Caco-2 (cell line): ENCODE measurements around the gene HTR6. TPM values are rescaled to one million over a fixed set of nuclear protein-coding genes. Genes with fewer than 3 reads are reported as not detected.

Experiments
- BruUV-seq: library from RNA; stranded (reverse); fragments of 400-500 nt; replicated peaks from 2 replicates; lab custom pipeline; 2021; lab: Mats Ljungman, UMichigan
- CTCF ChIA-PET: fragments of 300-600 bp; sonication (Branson Sonifier 250); formaldehyde crosslinking; loops from one replicate; lab custom pipeline; 2022; ENCODE audit warnings: antibody characterized with exemption; lab: Charles Lee
- POLR2A ChIA-PET: fragments of 300-600 bp; sonication (Branson Sonifier 250); formaldehyde crosslinking; loops from one replicate; lab custom pipeline; 2022; ENCODE audit warnings: antibody characterized with exemption; lab: Charles Lee
- DNase-seq, 2 experiments: peaks; one replicate each; pipeline versions ENCODE4 v3.0.0 to v3.0.0-alpha.2; 2020 to 2022
- H3K27me3 ChIP-seq: replicated peaks from 2 replicates; pipeline ENCODE4 v1.6.0; 2011; ENCODE audit warnings: low read length; ENCODE audit not compliant: control insufficient read depth, insufficient read depth
- H3K36me3 ChIP-seq: 2 replicates; pipeline ENCODE4 v1.5.1; 2011; ENCODE audit warnings: low read length; ENCODE audit not compliant: control insufficient read depth, insufficient read depth
- H3K4me1 ChIP-seq: fragments of 250-450 bp; sonication (Bioruptor Pico); 2 replicates; pipeline ENCODE4 v1.5.1; 2020; ENCODE audit warnings: mild to moderate bottlenecking
- H3K4me3 ChIP-seq: 2 replicates; pipeline ENCODE4 v1.5.1; 2011; ENCODE audit warnings: low read depth, mild to moderate bottlenecking, control low read depth, low read length
- H3K9me3 ChIP-seq: fragments of 250-450 bp; sonication (Bioruptor Pico); 2 replicates; pipeline ENCODE4 v1.5.1; 2020; ENCODE audit warnings: mild to moderate bottlenecking, moderate library complexity
- H3K27ac Mint-ChIP-seq: one replicate; pipeline ENCODE4 v1.8.0; 2022; ENCODE audit warnings: mixed read lengths; ENCODE audit not compliant: unreplicated experiment
- H3K27me3 Mint-ChIP-seq: one replicate; pipeline ENCODE4 v1.8.0; 2022; ENCODE audit warnings: mixed read lengths; ENCODE audit not compliant: insufficient read depth, unreplicated experiment
- H3K36me3 Mint-ChIP-seq: one replicate; pipeline ENCODE4 v1.8.0; 2022; ENCODE audit warnings: mild to moderate bottlenecking, mixed read lengths; ENCODE audit not compliant: insufficient read depth, unreplicated experiment
- H3K4me1 Mint-ChIP-seq: one replicate; pipeline ENCODE4 v1.8.0; 2022; ENCODE audit warnings: low read depth, mixed read lengths; ENCODE audit not compliant: unreplicated experiment
- H3K4me3 Mint-ChIP-seq: one replicate; pipeline ENCODE4 v1.8.0; 2022; ENCODE audit warnings: mild to moderate bottlenecking, moderate library complexity, mixed read lengths; ENCODE audit not compliant: unreplicated experiment
- H3K9me3 Mint-ChIP-seq: one replicate; pipeline ENCODE4 v1.8.0; 2022; ENCODE audit warnings: mixed read lengths; ENCODE audit not compliant: unreplicated experiment
- intact Hi-C: fragments of 100-400 bp; cut with micrococcal nuclease; formaldehyde crosslinking; loops from one replicate; pipeline ENCODE4 v1.10.0; 2022; ENCODE audit not compliant: unreplicated experiment
- total RNA-seq: library from RNA; stranded (reverse); gene quantifications from 2 replicates; pipeline ENCODE4 v1.2.3, GENCODE V29; 2022
- TF ChIP-seq, protein P1 (sequence below), 2 experiments: fragments of 200-600 bp in 1 of 2; IDR thresholded peaks; 1 replicate in 1 of 2; 2 replicates in 1 of 2; pipeline versions ENCODE4 v1.5.1 to v1.8.0; 2011 to 2022; ENCODE audit warnings: antibody characterized with exemption in 1 of 2, control low read depth in 1 of 2, inconsistent platforms in 1 of 2, low read depth in 1 of 2, low read length in 1 of 2, mild to moderate bottlenecking in 1 of 2, moderate library complexity in 1 of 2; ENCODE audit not compliant: insufficient read depth in 1 of 2, severe bottlenecking in 1 of 2, unreplicated experiment in 1 of 2

HTR6 gene
- total RNA-seq, 1 experiment from 2014 or later, result not detected

DNA sequence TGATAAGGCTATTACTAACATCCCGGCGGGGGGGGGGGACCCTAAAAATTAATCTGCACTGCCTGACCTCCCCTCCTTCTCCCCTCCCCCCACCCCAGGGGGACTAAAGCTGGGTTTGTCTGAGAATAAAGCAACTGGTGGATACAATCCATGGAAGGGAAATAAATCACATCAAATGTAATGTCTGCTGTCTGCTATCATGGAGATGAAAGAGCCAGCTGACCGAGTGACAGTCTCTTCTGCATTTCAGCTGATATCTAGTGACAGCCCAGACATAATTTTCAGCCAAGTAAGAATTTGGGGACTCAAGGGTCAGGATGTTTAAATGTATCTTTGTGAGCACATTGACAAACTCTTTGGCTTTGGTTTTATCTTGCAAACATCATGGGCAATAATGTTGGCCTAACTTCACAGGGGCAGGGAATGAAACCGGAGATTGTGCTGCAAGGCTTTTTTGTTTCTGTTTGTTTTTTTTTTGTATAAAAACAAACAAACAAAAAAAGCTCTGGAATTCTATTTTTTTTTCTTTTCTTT, 44.7 kb downstream of the HTR6 start:
- TF ChIP-seq, protein P1, sequence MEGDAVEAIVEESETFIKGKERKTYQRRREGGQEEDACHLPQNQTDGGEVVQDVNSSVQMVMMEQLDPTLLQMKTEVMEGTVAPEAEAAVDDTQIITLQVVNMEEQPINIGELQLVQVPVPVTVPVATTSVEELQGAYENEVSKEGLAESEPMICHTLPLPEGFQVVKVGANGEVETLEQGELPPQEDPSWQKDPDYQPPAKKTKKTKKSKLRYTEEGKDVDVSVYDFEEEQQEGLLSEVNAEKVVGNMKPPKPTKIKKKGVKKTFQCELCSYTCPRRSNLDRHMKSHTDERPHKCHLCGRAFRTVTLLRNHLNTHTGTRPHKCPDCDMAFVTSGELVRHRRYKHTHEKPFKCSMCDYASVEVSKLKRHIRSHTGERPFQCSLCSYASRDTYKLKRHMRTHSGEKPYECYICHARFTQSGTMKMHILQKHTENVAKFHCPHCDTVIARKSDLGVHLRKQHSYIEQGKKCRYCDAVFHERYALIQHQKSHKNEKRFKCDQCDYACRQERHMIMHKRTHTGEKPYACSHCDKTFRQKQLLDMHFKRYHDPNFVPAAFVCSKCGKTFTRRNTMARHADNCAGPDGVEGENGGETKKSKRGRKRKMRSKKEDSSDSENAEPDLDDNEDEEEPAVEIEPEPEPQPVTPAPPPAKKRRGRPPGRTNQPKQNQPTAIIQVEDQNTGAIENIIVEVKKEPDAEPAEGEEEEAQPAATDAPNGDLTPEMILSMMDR (IDR thresholded peaks at IDR 0.05; ENCODE audit: insufficient read depth in 1 of 2, low read depth in 1 of 2, low read length in 1 of 2, severe bottlenecking in 1 of 2, unreplicated experiment in 1 of 2), result no peak
- Mint-ChIP-seq H3K36me3 (no peaks in the 10 kb centered on the region), H3K27me3 (no peaks in the 10 kb centered on the region), H3K4me1 (no peaks in the 10 kb centered on the region), H3K27ac (no peak overlapping the region), H3K4me3 (no peak overlapping the region), H3K9me3 (no peaks in the 10 kb centered on the region)
- no peaks in the 10 kb centered on the region for H3K9me3 ChIP-seq
- intact Hi-C loops, result no loop called here
- no peak overlapping the region for H3K4me3 ChIP-seq
- no peak for DNase-seq
- H3K4me1 ChIP-seq, result no peaks in the 10 kb centered on the region
- H3K27me3 ChIP-seq, result no peaks in the 10 kb centered on the region
- no peaks in the 10 kb centered on the region for H3K36me3 ChIP-seq
- POLR2A ChIA-PET, result no interaction called here
- CTCF ChIA-PET, result no interaction called here
- BruUV-seq, result no TSS peak

- Mint-ChIP-seq H3K9me3 (no peaks in the 10 kb centered on the region), H3K36me3 (peaks cover 5% of the 10 kb centered on the region), H3K27ac (no peak overlapping the region), H3K4me3 (no peak overlapping the region), H3K4me1 (no peaks in the 10 kb centered on the region), H3K27me3 (no peaks in the 10 kb centered on the region)
- ChIA-PET CTCF (no interaction called here), POLR2A (no interaction called here)
- H3K36me3 ChIP-seq, result no peaks in the 10 kb centered on the region
- intact Hi-C loops, result no loop called here
- TF ChIP-seq, protein P1 (IDR thresholded peaks at IDR 0.05; ENCODE audit: insufficient read depth in 1 of 2, low read depth in 1 of 2, low read length in 1 of 2, severe bottlenecking in 1 of 2, unreplicated experiment in 1 of 2), result no peak
- no TSS peak for BruUV-seq
- no peak overlapping the region for H3K4me3 ChIP-seq
- DNase-seq, result no peak
- no peaks in the 10 kb centered on the region for H3K9me3 ChIP-seq
- H3K27me3 ChIP-seq, result no peaks in the 10 kb centered on the region
- peaks cover 5% of the 10 kb centered on the region; the same call in 1 of the 2 replicates for H3K4me1 ChIP-seq
Observed at GRCh38 chr1:19710825-19711611, 46.3 kb downstream of the HTR6 start.

- BruUV-seq, result no TSS peak
- Histone ChIP-seq H3K4me1 (peaks cover 5% of the 10 kb centered on the region; the same call in 1 of the 2 replicates), H3K36me3 (no peaks in the 10 kb centered on the region), H3K4me3 (no peak overlapping the region), H3K27me3 (no peaks in the 10 kb centered on the region), H3K9me3 (no peaks in the 10 kb centered on the region)
- no peak for DNase-seq
- TF ChIP-seq, protein P1 (IDR thresholded peaks at IDR 0.05; ENCODE audit: insufficient read depth in 1 of 2, low read depth in 1 of 2, low read length in 1 of 2, severe bottlenecking in 1 of 2, unreplicated experiment in 1 of 2), result no peak
- intact Hi-C loops, result no loop called here
- Mint-ChIP-seq H3K27ac (no peak overlapping the region), H3K36me3 (peaks cover 5% of the 10 kb centered on the region), H3K27me3 (no peaks in the 10 kb centered on the region), H3K4me1 (no peaks in the 10 kb centered on the region), H3K9me3 (no peaks in the 10 kb centered on the region), H3K4me3 (no peak overlapping the region)
- CTCF ChIA-PET, result no interaction called here
- POLR2A ChIA-PET, result no interaction called here
Observed at GRCh38 chr1:19712928-19713327, 48.3 kb downstream of the HTR6 start.
